Uterus (tissue), 4 donors: ENCODE results near the gene SFXN4. TPM values are rescaled to one million over a fixed set of nuclear protein-coding genes. Genes with fewer than 3 reads are reported as not detected.

ENCODE experiments used
- DNase-seq, 2 donors: peaks; one replicate each; pipeline ENCODE4 v3.0.0-alpha.2; 2019 to 2020
- H3K27ac ChIP-seq, 2 donors: fragments of 200-600 bp; sonication (generic); 1 replicate in 1 of 2; 2 replicates in 1 of 2; pipeline ENCODE4 v1.5.1; 2016 to 2018
- H3K27me3 ChIP-seq, 2 donors: fragments of 200-600 bp; sonication (generic); one replicate each; pipeline ENCODE4 v1.5.1; 2018 to 2019; ENCODE audit warnings: control low read depth in 1 of 2
- H3K36me3 ChIP-seq, 2 donors: fragments of 200-600 bp; sonication (generic); one replicate each; pipeline ENCODE4 v1.5.1; 2019; ENCODE audit warnings: control low read depth in 1 of 2
- H3K4me1 ChIP-seq, 2 donors: fragments of 200-600 bp; sonication (generic); one replicate each; pipeline ENCODE4 v1.5.1; 2018 to 2019; ENCODE audit warnings: control low read depth in 1 of 2
- H3K4me3 ChIP-seq, 2 donors: fragments of 200-600 bp; sonication (generic); 1 replicate in 1 of 2; 2 replicates in 1 of 2; pipeline ENCODE4 v1.5.1; 2018 to 2019; ENCODE audit warnings: mild to moderate bottlenecking in 1 of 2
- H3K9me3 ChIP-seq, 2 donors: fragments of 200-600 bp; sonication (generic); one replicate each; pipeline ENCODE4 v1.5.1; 2019; ENCODE audit warnings: control low read depth in 1 of 2
- POLR2A ChIP-seq, 2 donors: fragments of 450-650 bp; IDR thresholded peaks; one replicate each; pipeline ENCODE4 v1.6.1; 2016; ENCODE audit warnings: antibody characterized with exemption in 2 of 2, mild to moderate bottlenecking in 1 of 2, moderate library complexity in 1 of 2
- intact Hi-C: fragments of 100-400 bp; cut with DNase I; formaldehyde crosslinking; loops from one replicate; pipeline ENCODE4 v1.15.1; 2023; ENCODE audit warnings: low total_unique reads
- total RNA-seq, 4 donors: library from RNA; depleted of rRNA in 3 of 4; stranded (reverse); fragments of >200 nt in 3 of 4; gene quantifications; one replicate each; pipeline versions ENCODE4 v1.1.0 to v1.2.4, GENCODE V29; 2014 to 2023
- TF ChIP-seq, protein P1 (sequence below), 4 experiments: fragments of 200-600 bp in 2 of 4; fragments of 450-650 bp in 2 of 4; sonication (generic) in 2 of 4; IDR thresholded peaks; one replicate each; pipeline ENCODE4 v1.5.1; 2016 to 2019; ENCODE audit warnings: antibody characterized with exemption in 4 of 4, mild to moderate bottlenecking in 2 of 4, moderate library complexity in 1 of 4
- donor health status: DM: yes; HTN: yes; CAD: no.

SFXN4 gene
- total RNA-seq, 4 donors from 2014 or later: 1.2 to 22.1 (median 14.8) TPM

- Histone ChIP-seq H3K4me3 (peak within 1 kb of the TSS; percentile 70 to 90), H3K36me3 (no peaks in the 10 kb centered on the region), H3K9me3 (no peaks in the 10 kb centered on the region), H3K27me3 (no peaks in the 10 kb centered on the region), H3K27ac (peak within 1 kb of the TSS; percentile 99 to 100), H3K4me1 (peaks cover 0 to 6% of the 10 kb centered on the region in 2 donors)
- intact Hi-C loops: loop anchor here (5.0 kb wide), 1 partner anchor 45 kb away; no protein-coding TSS in a partner anchor
- DNase-seq: peak; percentile 93 to 95
- peak; percentile 77 to 82 for TF ChIP-seq POLR2A (IDR thresholded peaks at IDR 0.05)
- TF ChIP-seq, protein P1, sequence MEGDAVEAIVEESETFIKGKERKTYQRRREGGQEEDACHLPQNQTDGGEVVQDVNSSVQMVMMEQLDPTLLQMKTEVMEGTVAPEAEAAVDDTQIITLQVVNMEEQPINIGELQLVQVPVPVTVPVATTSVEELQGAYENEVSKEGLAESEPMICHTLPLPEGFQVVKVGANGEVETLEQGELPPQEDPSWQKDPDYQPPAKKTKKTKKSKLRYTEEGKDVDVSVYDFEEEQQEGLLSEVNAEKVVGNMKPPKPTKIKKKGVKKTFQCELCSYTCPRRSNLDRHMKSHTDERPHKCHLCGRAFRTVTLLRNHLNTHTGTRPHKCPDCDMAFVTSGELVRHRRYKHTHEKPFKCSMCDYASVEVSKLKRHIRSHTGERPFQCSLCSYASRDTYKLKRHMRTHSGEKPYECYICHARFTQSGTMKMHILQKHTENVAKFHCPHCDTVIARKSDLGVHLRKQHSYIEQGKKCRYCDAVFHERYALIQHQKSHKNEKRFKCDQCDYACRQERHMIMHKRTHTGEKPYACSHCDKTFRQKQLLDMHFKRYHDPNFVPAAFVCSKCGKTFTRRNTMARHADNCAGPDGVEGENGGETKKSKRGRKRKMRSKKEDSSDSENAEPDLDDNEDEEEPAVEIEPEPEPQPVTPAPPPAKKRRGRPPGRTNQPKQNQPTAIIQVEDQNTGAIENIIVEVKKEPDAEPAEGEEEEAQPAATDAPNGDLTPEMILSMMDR (IDR thresholded peaks at IDR 0.05): no peak
Measured at GRCh38 chr10:119207366-119207666, 41.8 kb upstream of the SFXN4 start, which contains the start of gene GRK5. GRK5 (plus strand) TSS chr10:119207571; CDS start chr10:119207918, 347 bp downstream.

GRCh38 chr10:119206603-119207365, 41.3 kb upstream of the SFXN4 start:
- TF ChIP-seq, protein P1 (IDR thresholded peaks at IDR 0.05): peak; percentile 47 to 97 (median 94)
- TF ChIP-seq POLR2A (IDR thresholded peaks at IDR 0.05): no peak
- Histone ChIP-seq H3K4me3 (peak overlapping the region; percentile 70 to 90), H3K9me3 (no peaks in the 10 kb centered on the region), H3K27me3 (no peaks in the 10 kb centered on the region), H3K4me1 (peaks cover 0 to 5% of the 10 kb centered on the region in 2 donors), H3K36me3 (no peaks in the 10 kb centered on the region), H3K27ac (peak overlapping the region; percentile 99 to 100)
- intact Hi-C loops: loop anchor here (5.0 kb wide), 1 partner anchor 46 kb away; no protein-coding TSS in a partner anchor
- peak; percentile 75 to 82 for DNase-seq

DNA sequence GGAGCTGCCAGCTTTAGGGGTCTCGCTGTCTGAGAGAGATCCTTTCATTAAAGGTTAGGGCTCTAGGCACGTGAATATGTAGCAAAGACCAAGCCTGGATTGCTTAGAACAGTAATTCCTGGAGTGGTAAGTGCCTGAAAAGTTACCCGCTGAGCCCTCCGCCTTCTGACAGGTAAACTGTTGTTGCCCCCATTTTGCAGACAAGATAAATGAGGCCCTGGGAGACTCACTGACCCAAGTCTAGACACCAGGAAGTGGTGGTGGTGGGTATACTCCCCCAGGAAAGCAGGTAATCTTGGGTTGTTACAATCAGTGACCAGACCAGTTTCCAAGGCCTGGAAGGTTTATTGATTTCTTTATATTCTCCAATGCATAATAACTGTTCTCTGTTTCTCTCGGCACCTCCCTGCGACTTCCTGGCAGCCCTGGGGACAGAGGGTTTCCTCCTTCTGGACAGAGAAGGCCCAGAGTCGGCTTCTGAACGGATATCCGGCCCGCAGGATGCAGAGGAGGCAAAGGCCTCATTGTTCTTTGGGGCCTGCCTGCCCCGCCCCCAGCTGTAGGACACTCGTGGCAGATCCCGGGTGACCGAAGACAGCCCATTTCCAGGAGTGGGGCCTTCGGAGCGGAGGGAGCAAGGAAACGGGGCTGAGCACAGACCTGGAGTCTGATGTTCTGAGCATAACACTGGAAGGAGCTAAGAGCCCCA, 40.5 kb upstream of the SFXN4 start:
- intact Hi-C loops: loop anchor here (5.0 kb wide), 1 partner anchor 46 kb away; no protein-coding TSS in a partner anchor
- Histone ChIP-seq H3K27me3 (no peaks in the 10 kb centered on the region), H3K4me1 (no peaks in the 10 kb centered on the region), H3K9me3 (no peaks in the 10 kb centered on the region), H3K36me3 (no peaks in the 10 kb centered on the region), H3K27ac (peak overlapping the region; percentile 99 to 100), H3K4me3 (peak overlapping the region in 1 of 2 donors; percentile 90)
- DNase-seq: peak in 1 of 2 donors; percentile 63
- no peak for TF ChIP-seq POLR2A (IDR thresholded peaks at IDR 0.05)
- TF ChIP-seq, protein P1 (IDR thresholded peaks at IDR 0.05): no peak

DNA sequence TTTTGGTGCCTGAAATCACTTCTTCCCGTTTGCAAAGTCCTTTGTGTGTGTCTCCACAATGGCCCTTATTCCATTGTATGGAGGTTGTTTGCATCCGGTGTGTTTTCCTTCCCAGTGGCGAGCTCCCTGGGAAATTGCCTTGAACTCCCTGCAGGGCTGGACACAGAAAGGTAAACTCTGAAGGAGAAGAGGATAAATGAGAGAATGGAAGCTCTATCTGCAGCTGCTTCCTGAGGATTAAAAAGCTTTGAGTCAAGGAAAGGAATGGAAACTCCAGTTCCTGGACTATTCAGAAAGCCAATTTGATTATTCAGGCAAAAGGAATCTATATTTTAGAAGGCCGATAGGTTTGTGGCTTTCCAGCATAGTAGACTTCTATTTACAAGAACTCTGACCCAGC, 37.5 kb upstream of the SFXN4 start:
- no peak overlapping the region for H3K27ac ChIP-seq
- H3K4me3 ChIP-seq: no peak overlapping the region
- no peaks in the 10 kb centered on the region for H3K4me1 ChIP-seq
- intact Hi-C loops: no loop called here
- H3K9me3 ChIP-seq: no peaks in the 10 kb centered on the region
- no peaks in the 10 kb centered on the region for H3K27me3 ChIP-seq
- no peaks in the 10 kb centered on the region for H3K36me3 ChIP-seq
- TF ChIP-seq, protein P1 (IDR thresholded peaks at IDR 0.05): no peak
- TF ChIP-seq POLR2A (IDR thresholded peaks at IDR 0.05): no peak
- DNase-seq: no peak

DNA sequence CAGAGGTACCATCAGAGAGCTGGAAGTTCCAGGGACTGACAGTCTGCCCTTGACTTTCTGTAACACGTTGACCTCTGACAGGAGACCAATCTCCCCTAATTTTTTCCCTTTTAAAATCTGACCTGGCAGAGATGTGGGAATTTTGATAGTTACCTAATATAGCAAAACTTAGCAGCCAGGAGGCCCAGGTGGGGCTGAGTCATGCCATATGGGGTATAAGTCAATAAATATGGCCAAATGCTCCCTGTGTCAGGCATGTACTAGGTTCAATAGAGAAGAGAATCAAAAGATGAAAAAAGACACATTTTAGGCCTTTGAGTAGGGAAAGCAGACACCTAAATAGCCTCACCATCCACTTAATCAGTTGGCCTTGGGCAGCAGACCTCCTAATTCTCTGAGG, 35.7 kb upstream of the SFXN4 start:
- no peaks in the 10 kb centered on the region for H3K36me3 ChIP-seq
- H3K27me3 ChIP-seq: no peaks in the 10 kb centered on the region
- H3K27ac ChIP-seq: no peak overlapping the region
- no peak for TF ChIP-seq POLR2A (IDR thresholded peaks at IDR 0.05)
- TF ChIP-seq, protein P1 (IDR thresholded peaks at IDR 0.05): no peak
- H3K9me3 ChIP-seq: no peaks in the 10 kb centered on the region
- no peak overlapping the region for H3K4me3 ChIP-seq
- DNase-seq: no peak
- intact Hi-C loops: no loop called here
- H3K4me1 ChIP-seq: no peaks in the 10 kb centered on the region
